ENCODE data around the gene KRT82.
"Not testable (repeated sequence)": the region's sequence is repeated elsewhere in the genome, so short reads cannot be mapped to it uniquely, and the experiment has no call there.

KRT82 gene

DNA sequence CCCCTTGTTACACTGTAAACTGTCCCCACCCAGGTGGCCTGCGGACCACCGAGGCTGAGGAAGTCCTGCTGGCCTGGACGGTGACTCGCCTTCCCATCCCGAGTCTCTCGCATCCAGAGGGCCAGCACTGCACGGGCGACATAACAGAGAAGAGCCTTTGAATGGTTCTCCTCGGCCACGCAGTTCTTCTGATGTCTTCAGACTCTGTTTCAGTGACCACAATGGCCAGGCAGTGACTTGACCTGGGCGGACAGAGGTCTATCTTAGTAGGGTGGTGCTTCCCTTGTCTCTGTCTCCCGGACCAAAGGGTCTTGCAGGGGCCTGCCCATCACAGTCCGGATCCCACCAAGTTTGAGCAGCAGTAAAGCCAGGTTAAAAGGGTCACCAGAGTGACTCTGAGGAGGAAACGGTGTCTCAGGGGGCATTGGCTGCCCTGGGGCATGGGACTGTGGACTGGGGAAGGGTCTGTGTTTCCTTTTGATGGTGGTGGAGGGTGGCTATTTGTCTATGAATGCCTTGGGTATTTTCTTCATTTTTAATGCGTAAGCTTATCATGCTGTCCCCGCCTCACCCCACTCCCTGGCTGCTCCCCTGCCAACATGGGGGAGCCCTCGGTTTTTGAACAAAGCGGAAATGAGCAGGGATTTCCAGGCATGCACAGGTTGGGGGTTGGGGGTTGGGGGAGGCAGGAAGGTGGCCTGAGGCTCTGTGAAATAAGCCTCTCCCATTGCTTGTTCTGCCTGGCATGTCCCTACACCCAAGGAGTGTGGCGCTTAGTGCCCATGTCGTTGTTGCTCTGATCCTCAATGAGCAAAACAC is 49.2 kb downstream of the KRT82 start:
- DNase-seq, result no peak

DNA sequence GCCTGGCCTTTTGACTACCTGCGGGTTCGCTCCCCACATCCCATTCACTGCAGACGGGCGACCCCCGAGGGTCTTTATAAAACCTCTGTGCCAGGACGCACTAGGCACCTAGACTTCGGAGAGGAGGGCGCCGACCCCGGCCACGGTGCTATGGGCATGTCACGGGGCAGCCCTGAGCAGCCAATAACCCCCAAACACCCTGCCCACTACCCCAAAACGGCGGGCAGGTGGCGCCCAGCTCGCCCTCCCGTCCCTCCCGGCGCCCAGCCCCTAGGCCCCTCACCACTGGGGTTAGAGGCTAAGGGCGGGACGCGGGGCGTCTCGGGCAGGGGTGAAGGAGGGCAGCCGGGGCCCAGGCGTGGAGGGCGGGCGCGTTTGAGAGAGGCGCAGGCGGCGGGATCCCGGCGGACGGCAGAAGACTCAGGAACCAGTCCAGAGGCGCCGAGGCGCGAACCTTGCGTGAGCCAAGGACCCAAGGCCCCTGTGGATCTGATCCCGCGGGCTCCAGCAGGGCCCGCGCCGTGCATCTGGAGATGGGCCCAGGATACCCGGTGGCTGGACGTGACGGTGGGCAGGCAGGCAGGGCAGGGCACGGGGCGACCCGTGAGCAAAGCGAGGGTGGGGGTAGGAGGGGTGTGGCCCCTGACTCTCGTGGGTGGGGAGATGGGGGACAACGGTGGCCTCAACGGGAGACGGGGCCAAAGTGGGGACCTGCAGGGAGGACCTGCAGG is 49.9 kb downstream of the KRT82 start:
- no peak for DNase-seq

DNA sequence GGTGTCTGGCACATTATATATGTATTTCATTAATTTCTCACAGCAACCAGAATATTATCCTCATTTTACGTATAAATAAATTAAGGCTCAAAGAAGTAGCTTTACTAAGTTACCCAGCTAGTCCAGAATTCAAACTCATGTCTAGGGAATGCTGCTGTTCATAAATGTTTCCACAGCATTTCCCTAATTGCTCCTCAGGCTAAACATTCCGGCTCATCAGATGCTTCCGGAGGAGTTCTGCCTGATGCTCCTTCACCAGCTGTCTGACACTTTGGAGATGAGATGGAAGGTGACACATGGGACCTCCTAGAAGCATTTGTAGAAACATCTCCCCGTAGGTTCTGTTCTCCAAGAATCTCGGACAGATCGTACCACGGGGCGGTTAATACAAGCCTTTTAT is 51.0 kb downstream of the KRT82 start:
- DNase-seq, result no peak

DNA sequence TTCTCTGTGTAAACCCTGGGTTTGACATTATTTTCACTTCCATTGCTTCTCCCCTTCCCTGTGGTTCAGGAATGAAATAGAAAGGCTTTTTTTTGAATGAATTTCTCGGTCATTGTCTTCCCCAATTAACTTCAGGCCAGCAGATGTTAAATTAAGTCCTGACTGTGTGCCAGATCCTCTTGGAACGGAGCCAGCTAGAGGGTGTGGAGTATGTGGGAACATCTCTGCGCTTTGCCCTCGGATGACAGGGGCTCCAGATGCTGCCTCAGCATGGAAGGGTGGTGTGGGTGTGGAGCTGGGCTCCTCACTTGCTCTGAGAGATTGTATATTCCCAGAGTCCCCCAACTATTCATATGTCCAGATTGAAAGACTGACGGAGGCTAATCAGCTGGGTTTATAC is 51.9 kb downstream of the KRT82 start:
- no peak for DNase-seq

DNA sequence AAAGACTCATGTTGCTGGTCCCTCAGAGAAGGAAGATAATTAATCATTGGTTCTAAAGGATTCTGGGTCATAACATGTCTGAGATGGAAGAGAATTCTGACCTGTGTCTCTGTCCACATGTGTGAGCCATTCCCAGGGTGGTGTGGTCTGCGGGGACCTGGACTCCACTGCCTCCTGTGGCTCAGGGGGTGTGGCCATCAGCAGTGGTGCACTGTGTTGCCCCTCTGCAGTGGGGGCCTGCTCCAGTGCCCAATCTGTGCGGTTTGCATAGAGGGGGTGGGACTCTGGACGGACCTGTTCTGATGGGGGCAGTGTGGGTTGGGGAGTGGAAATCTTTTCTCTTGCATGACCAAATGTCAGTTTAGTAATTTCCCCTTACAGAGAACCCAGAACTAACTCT is 52.4 kb downstream of the KRT82 start:
- no peak for DNase-seq

DNA sequence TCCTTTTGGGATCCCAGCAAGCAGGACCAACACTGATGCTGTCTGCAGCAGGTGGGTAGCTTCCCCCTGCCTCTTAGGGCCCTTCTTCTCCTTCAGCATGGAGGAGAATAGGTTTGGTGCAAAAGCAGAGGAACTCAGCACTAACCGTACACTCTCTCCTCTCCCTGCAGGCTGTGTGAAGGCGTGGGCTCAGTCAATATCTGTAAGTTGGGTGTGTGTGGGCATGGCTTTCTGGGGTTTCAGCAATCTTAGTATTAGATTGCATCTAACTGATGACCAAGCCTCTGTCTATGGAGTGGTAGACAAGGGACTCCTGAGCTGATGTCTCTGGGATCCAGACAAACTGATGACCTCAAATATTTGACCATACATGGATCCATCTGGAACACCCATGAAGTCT is 53.2 kb downstream of the KRT82 start:
- no peak for DNase-seq

DNA sequence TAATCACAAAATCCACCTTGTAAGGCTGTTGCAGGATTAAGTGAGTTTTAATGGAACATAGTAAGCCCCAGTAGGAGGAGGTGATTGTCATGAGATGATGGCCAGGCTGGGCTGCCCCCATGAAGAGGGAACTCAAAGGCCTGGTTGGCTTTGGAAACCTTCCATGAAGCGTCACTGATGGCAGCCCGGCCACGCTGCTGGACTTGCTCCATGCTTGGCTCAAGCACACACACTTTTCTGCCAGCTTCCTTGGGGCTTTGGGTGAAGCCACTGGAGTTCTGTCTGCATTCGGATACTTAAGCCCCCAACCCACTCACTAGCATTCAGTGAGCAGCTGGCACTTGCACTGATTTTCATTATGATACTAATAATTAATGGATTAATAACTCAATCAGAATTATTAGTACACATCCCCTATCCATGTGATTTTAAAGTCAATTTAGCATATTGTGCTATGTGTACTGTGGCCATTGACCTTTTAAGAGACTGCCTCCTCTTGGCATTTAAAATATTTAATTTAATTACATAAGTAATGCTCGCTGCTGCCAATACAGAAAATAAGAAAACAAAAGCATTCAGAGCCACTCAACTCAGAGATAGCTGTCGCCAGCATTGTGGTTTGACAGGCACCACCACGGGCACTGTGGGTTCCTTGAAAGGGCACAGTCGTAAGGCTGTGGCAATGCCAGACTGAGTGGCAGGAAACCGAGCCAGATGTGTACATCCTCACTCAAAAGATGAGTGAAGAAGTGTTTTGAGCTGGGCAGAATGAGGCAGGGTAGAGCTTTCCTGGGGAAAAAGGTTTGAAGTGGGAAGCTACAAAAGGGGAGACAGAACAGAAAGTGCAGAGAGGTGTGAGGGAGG is 54.7 kb downstream of the KRT82 start:
- peak; percentile 41 for DNase-seq

DNA sequence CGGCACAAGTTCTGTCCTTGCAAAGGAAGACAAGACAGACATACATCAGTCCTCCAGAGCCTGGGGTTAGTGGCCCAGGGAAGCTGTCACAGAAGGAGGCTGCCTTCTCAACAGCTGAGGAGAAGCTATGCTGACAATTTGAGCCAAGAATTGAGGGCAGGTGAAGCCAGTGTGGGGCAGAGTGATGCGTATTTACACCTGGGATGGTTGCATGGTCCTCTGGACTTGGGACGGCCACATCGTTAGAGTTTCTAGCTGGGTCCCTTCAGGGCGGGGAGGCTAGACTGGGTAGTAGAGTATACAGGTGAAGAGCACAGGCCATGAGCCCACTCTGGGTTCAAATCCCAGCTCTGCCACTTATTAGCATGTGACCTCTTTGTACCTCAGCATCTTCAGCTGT is 55.3 kb downstream of the KRT82 start:
- DNase-seq, result no peak

DNA sequence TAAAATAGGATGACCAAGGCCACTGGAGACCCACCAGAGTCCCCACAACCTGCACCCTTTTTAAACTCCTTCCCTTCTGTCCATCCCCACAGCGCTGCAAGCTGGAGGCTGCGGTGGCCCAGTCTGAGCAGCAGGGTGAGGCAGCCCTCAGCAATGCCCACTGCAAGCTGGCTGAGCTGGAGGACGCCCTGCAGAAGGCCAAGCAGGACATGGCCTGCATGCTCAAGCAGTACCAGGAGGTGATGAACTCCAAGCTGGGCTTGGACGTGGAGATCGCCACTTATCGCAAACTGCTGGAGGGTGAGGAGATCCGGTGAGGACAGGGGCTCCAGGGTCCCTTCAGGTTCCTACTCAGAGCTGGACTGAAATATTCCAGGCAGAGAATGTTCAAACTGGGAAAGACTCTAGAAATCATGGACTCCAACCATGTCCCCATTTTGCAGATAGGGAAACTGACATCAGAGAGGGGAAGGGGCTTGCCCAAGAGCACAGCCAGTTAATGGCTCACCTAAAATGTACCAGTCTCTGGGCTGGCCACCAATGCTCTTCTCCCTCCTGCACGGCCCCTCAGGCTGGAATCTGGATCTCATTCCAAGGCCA is 56.0 kb downstream of the KRT82 start:
- DNase-seq, result no peak

DNA sequence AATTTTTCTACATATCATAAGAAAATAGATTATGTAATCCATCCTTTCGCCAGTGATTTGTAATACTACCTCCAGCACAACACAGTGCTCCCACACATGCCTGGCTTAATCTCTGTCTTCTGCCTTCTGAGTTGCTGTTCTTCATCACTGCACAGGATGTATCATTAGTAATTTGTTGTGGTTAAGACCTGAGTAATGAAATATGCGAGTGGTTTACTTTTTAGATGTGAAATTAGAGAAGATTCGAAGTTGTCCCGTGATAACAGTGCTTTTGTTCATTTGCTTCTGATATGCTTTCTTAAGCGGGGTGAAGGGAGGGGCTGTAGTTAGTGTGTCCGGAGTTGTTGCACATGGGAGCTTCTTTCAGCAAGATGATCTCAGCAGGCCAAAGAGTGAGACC is 56.9 kb downstream of the KRT82 start:
- no peak for DNase-seq

DNA sequence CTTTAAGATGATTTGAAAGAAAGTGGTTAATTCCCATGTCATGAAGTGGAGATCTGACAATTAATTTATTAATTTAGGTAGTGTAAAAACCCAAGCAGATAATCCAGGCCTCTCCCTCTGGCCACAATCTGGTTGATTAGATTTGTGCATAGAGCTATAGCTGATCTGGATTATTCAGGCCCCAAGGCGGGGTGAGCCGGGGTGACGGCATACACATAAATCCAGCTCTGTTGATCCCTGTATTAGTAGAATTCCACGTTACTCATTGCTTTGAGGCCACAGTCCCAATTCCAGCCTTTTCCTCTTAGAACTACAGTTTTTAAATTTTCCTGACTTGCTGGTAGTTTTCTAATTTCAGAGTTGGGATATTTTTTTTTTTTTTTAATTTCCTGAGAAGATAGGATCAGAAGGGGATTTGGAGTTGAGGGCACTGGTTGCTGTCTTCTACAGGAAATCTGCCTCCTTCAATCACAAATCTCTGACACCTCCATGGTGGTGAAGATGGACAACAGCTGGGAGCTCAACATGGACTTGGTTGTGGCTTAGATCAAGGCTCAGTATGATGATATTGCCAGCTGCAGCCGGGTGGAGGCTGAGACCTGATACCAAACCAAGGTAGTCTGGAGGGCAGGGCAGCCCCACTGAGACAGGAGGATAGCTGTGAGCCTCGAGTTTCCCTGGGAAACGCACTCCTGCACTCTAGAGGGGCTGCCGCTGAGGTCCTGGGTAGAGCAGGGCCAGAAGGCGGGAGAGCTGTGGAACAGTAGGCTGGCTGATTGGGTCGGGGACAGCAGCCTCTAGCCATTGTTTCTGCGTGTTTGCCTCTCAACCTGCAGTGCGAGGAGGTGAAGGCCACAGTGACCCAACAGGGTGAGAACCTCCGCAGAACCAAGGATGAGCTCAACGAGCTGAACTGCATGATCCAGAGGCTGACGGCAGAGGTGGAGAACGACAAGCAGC is 58.3 kb downstream of the KRT82 start:
- no peak for DNase-seq

DNA sequence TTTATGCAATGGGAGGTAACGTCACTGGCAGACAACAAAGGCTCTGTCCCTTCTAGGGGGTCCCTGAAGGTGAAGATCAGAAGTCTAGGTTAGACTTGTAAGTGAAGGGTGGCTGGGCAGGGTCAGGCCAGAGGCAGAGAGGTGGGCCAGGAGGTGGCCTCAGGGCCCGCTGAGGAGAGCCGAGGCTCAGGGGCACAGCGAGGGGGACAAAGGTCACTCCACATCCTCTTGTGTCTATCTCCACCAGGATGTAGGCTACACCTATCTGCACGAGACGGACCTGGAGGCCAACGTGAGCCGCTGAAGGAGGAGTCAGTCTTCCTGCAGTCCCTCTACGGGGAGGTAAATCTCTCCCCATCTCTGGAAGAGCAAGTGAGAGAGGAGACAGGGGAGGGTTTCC is 59.1 kb downstream of the KRT82 start:
- DNase-seq, result no peak

DNA sequence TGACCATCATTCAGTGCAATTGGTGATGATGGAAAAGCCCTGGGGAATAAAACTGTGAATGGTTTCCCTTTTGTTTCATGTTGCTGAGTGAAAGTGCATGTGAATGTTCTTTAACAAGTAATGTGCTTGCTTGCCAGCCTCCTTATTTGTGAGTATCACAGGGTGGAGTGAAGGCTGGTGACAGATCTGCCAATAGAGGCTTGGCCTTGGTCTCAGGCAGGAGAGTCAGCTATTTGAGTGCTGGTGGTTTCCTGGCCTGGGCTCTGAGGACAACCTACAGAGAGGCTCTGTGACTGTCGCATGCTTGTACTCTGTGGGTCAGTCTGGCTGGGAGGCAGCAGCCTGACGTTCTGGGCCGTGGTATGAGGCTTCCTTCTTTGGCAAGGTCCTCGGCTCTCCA is 59.5 kb downstream of the KRT82 start:
- no peak for DNase-seq

DNA sequence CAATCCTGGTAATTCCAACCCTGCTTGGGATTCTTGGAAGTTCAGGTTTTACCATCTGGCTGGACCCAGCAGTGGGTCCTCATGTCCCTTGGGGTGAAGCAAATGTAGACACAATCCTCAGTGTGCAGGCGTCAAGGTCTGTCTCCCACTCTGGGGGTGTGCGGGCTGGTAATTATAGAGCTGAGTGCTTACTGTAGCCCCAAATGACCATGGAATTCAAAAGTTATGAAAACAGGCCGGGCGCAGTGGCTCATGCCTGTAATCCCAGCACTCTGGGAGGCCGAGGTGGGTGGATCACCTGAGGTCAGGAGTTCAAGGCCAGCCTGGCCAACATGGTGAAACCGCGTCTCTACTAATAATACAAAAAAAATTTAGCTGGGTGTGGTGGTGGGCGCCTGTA is 61.1 kb downstream of the KRT82 start:
- DNase-seq, result not testable (repeated sequence)

DNA sequence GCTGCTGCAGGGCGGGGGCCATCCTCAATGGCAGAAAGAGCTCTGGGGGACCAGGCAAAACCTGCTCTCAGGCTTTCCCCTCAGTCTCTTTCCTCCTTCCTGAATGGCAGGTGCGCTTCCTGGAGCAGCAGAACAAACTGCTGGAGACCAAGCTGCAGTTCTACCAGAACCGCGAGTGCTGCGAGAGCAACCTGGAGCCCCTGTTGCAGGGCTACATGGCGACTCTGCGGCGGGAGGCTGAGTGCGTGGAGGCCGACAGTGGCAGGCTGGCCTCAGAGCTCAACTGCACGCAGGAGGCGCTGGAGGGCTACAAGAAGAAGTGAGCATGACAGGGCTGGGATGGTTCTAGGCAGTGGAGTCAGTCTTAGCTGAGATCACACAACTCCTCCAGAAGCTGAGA is 62.0 kb downstream of the KRT82 start:
- DNase-seq, result no peak

Measured in activated CD4-positive, alpha-beta T cell treated with anti-CD3 and anti-CD28 coated beads, Interleukin-2, amount 50 U/mL, for 16 hours (primary cell).